Stimulated activated CD8-positive, alpha-beta memory T cell treated with anti-CD3 and anti-CD28 coated beads, Interleukin-7, amount 100 ng/mL, for 48 hours (primary cell): ENCODE results near the gene RUNX3.

Experiments
- DNase-seq, 2 donors: peaks; one replicate each; pipeline ENCODE4 v3.0.0-alpha.2; 2020; ENCODE audit warnings: low read depth in 1 of 2; ENCODE audit errors: extremely low read depth in 1 of 2

RUNX3 gene

DNA sequence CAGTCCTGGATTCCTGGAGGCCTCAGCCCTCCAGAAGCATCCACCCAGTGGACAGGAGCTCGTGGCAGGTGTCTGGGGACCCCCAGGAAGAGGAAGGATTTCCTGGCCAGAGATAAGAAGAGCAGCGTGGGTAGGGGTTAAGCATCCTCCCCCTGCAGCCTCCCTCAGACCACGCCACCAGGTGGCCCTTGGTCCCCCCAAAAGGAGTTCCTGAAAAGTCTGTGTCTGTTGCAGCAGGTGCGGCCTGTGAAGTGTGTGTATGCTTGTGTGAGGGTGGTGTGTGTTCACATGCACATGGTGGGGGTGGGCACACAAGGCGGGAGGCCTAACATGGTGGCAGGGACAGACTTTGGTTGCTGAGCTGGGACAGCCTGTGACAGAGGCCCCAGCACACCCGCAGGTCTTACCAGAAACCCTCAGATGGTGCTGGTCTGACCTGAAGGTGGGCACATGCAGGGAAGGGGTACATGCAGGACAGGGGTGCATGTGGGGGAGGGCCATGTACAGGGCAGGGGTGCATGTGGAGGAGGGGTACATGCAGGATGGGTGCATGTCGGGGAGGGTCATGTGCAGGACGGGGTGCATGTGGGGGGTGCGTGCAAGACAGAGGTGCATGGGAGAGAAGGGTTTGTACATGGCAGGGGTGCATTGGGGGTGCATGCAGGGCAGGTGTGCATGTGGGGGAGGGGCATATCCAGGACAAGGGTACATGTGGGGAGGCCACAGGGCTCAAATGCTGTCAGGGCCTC is 18.2 kb upstream of the RUNX3 start:
- no peak for DNase-seq

DNA sequence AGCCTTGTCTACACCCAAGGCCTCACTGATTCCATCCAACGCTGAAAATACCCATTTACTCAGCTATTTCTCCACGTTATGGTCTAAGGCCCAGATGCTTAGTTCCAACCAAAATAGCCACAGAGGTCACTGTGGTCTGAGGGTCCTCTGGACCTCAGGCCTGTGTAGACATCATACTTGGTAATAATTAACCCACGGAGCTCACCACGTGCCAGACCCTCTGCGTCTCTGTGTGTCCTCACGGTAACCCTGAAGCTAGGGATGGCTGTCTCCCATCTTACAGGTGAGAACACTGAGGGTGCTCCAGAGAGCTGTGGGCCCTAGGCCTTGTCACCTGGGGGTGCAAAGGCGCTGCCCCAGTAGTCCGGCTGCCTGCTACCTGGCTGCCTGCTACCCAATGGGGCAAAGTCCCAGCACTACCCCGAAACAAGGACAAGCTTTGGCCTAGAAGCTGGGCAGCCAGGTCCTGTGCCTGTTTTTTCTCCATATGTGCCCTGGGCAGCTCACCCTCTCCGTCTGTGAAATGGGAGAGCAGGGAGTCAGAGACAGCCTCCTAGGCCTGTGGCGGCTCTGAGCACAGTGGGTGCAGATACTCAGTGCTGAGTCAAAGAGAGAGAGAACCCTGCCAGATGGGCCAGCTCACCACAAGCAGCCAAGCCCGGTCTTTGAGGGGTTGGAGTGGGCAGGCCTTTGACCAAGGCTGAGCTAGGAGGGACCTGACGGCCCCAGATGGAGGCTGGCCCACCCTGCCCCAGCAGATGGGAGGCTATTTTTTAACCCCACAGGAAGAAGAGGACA is 17.0 kb upstream of the RUNX3 start:
- DNase-seq, result no peak

DNA sequence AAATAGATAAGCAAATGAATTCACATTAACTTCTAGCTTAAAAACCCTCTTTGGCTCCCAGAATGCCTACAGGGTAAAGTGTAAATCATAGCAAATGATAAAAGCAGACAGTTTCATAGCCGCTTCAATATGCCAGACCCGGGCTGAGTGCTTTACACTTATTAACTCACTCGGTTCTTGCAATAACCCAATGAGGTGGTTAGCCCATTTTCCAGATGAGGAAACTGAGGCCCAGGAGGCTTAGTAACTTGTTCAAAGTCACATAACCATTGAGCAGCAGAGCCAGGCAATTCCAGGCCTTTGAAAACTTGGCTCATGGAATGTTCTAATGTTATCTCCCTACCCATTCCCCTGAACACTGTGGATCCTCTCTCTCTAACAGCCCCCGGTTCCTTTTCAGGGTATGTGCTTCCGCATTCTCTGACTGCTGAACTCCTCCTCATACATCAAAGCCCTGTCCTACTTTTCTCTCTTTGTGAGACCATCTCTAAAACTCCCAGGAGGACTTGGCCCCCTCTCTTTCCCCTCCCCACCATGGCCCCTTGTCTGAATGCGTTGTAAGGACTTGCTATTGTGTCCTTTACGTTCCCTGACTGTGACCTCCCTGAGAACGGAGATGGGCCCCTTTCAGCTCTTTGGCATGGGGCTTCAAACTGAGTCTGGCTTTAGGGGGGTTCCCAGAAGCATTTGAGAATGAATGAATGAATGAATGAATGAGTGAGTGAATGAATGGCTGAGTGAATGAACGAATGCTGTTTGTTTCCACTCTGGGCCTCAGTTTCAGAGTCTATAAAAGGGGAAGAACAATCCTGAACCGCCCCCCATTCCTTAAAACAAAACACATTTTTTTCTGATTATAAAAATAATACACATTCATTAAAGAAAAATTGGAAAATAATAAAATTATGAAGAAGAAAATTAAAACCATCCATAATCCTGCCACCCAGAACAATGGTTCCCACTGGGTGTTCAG is 15.6 kb upstream of the RUNX3 start:
- DNase-seq, result no peak

DNA sequence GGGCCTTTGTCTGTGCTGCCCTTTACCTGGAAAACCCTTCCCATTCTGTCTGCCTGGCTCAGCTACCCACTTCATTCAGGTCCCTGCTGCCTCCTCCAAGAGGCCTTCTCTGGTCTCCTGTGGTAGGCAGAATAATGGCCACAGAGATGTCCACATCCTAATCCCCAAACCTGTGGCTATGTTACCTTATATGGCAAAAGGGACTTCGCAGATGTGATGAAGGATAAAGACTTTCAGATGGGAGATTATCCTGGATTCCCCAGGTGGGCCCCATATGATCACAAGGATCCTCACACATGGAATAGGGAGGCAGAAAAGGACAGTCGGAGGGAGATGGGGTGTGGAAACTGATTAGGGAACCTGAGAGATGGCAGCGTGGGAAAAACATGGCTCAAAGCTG is 14.2 kb upstream of the RUNX3 start:
- no peak for DNase-seq

DNA sequence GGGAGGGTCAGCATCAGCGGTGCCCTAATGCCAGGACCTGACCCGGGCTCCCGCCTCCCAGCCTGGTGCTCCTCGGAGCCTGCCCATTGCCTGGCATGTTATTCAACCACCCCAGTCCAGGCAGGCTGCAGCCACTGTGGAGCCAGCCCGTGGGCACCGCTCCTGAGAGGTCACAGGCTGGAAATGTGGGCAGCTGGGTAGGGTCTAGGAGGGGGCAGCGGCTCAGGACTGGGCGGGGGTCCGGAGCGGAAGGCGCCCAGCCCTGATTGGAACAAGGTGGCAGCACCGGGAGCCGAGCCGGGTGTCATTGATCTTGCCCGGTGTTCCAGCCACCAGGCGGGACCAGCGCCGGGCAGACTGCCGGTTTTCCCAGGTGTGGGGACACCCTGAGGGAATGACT is 12.7 kb upstream of the RUNX3 start:
- no peak for DNase-seq

DNA sequence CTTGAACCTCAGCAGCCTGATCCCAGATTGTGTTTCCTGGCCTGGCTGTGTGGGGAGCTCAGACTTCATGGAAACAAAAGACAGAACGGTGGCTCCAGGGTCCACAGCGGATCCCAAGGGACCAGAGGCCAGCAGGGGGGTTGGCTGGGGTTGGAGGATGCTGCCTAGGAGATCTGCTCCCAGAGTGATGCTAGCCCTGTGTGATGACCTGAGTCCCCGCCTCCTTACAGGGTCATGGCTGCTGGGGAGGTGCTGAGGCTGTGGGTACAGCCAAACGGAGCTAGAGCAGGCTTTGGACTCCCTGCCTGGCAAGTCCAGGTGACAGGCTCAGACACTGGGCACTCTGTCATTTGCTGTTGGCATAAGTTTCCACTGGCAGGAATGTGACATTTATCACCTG is 11.5 kb upstream of the RUNX3 start:
- no peak for DNase-seq

DNA sequence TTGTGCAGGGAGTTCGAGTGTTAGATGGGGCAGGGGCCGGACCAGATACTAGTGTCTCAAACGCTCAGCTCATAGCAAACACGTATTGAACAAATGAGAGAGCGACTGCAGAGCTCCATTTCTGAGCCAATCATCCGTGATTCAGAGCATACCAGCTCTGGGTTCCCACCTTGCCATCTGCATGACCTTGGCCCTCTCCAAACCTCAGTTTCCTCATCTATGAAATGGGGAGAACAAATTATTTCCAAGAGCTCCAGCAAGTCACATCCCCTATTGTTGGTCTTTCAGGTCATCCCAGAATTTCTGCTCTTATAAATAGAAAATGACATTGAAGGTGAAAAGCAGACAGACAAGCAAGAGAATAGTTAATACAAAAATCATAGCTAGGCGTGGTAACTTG is 10.2 kb upstream of the RUNX3 start:
- DNase-seq, result no peak

DNA sequence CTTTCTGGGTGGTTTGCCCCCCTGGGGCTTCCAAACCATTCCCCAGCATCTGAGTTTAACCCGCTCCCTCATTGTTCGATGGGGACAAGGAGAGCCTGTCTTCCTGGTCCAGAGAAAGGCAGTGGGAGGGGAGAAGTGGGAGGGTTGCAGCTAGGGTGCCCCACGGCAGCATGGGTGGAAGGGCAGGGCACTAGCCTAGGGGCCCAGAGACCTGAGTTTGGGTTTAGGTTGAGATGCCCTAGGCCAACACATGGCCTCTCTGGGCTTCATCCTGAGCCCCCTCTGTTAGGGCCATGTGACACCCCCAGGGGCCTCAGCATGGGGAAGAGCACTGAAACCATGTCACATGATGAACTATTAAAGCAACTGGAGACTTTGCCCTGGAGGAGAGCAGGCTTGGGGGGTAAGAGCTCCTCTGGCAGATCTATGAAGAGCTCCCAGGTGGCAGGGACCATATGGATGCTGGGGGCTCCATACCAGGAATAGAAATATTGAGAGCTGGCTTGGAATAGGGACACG is 9.7 kb upstream of the RUNX3 start:
- DNase-seq, result no peak

DNA sequence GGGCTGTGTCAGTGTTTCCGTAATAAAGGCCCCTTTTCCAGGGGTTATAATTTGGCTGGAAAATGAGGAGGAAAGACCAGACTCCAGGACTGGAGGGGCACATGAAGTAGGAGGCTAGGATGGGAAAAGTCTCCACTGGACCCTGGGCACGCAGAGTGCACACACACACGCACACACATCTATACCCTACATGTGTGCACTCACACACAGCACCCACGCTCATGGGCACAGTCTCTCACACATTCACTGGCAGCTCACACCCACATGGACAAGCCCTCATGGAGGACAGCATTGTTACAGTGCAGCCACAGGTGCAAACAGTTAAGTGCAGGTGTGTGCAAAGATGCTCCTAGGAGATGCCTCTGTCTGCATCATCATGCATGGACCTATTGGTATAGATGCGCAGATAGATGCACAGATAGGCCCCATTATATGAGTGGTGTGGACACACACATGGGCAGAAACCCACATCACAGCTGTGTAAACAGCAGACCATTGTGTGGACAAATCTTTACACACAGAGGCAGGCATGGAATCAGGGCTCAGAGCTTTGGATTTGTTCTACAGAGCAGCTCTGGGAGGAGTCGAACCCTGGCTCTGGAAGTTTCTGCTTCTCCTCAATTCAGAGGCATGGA is 9.1 kb upstream of the RUNX3 start:
- no peak for DNase-seq

DNA sequence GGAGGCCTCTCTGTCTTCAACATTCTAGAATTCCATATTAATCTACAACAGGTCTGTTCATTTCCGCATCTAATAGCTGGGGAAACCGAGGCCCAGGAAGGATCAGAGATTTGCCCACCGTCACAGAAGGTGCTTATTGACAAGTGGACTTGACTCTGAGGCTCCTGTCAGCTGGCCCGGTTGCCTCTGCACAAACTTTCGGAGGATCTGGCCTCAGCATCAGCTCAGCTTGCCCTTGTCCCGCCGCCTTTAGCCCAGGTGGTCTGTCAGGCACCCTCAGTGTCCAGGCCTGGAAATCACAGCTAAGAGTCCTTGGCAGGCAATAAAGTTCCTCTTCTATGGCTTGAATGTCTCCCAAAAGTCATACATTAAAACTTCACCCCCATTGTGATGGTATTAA is 8.2 kb upstream of the RUNX3 start:
- no peak for DNase-seq

DNA sequence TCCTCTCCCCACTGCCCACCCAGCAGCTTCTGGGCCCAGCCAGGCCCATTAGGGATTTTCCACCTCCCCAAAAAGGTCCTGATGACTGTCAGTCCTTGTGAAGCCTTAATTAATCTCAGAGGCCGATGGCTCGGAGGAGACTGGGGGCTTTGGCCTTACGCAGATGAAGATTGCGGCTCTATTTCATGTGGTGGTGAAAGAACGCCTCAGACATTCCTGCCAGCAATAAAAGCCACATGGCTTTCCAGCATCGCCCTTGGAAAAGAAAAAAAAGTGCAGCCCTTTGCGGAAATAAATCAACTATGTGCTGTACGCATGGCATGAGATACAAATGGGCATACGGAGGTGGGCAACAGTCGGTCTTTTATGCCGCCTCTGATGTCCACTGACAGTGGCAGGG is 6.6 kb upstream of the RUNX3 start:
- no peak for DNase-seq

DNA sequence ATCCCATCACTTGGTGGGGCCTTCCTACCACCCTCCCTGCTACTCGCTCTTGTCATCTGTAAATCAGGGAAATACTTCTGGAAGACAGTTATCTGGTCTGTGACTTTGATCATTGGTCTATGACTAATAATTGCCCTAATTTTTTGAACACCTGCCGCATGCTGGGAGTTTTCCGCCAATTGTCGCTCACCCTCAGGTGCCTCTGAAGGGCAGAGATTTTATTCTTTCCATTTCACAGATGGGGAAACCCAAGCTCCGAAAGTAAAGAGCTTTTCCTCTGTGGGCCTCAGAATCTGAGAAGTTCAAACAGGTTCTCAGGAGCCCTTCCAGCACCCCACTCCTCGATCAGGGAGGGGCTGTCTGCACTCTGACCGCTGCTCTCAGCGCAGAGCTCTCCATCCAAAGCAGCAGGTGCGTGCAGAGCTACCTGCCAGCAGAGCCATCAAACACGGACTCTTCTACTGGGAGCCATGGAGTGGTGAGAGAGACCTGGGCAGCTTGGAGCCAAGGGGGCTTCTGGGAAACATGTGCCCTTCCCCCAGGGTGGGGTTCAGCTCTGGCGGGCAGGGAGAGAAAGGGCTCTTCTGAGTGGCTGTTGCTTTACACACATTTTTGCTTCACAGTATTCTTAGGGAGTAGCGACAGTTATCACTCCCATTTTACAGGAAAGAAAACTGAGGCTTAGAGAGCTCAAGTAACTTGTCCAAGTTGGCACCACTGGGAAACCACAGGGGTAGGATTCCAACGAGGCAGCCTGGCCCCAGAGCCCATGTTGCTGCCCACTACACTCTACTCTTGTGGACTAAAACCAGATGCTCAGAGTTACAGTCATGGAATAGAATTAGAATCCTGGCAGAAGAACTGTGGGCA is 5.8 kb upstream of the RUNX3 start:
- no peak for DNase-seq

DNA sequence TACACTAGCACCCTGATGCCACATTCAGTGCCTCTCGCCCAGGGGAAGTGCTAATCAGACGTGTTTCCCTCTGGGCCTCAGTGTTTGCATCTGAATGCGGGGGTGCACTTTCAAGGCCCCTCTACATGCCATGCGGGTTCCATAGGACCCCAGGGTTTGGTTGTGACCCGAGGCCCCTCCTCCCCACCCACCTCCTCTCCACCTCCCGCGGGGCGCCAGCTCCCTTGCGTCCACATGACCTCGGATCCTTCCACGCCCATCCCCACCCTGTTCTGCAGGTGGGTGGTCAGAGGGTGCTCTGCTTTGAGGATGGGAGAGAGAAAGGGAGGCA is 5.1 kb upstream of the RUNX3 start:
- no peak for DNase-seq

DNA sequence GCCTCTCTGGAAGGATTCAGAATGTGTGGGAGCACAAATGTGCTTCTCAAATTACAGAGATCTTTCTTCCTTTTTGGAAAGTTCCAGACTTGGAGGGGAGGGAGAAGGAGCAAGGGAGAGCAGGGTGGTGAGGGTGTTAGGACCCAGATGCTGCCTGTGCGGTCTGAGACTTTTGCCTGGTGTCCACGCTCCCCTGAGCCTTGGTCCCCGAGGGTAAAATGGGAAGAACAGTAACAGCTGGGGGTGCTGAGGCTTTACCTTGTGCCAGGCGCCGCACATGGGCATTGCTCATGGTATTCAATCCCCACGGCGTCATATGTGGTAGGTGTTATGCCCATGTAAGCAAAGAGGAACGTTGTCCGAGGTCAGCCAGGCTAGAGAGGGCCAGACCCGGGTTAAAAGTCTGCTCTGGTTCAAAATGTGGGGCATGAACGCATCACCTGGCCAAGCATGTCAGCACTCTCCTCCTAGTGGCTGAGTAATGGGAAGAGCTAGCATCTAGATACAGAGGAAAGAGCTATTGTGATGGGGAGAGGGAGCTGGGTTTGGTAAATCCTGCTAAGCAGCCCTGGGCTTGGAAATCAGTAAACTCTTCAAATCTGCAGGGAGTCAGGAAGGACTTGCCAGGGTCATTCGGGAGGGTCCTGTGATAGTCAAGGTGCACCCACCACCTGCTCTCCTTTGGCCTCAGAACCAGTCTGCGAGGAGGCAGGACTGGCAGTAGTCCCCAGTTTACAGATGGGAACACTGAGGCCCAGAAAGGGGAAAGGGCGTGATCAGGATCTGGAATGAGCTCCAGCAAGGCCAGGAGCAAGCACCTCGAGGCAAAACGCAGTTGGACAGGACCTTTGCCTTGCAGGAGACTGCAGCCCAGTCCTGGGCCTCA is 4.5 kb upstream of the RUNX3 start:
- no peak for DNase-seq

DNA sequence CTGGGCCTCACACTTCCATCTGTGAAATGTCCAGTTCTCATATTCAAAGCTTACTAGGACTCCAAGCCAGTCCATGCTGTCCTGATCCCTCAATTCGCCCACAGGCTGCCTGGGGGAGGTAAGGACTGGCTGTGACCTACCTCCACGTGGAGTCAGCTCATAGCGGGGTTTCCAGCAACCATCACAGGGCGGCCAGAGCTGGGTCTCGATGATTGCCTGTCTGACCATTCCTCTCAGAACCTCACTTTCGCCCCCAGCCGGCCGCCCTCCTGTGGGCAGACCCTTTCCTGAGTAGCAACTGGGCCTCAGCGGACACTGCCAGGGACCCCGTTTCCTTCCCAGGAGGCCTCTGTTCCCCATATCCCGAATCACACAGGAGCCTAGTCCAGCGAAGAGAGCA is 3.4 kb upstream of the RUNX3 start:
- no peak for DNase-seq

DNA sequence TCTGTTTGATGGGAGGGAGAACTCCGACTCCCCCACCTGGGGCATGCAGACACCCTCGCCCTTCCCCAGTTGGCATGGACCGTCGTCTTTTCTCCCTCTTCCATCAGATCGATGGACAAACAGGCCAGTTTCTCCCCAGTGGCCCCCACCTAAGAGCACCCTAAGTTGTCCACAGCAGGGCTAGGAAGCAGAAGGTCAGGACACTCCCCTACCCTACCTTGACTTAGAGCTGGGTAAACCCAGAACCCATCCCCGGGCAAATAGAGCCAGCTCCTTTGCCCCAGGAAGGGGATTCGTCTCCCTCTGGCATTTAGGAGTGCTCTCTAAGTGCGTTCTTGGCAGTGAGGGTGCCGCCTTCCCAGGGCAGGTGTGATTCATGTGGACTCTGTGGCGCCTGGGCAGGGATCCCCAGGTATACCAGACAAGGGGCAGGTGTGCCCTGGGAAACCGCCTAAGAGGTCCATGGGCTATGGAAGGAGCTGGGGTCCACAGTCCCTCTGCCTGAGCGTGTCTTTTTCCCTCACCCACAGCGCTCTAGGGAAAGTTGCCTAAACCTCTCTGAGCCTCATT is 2.7 kb upstream of the RUNX3 start:
- DNase-seq, result no peak

DNA sequence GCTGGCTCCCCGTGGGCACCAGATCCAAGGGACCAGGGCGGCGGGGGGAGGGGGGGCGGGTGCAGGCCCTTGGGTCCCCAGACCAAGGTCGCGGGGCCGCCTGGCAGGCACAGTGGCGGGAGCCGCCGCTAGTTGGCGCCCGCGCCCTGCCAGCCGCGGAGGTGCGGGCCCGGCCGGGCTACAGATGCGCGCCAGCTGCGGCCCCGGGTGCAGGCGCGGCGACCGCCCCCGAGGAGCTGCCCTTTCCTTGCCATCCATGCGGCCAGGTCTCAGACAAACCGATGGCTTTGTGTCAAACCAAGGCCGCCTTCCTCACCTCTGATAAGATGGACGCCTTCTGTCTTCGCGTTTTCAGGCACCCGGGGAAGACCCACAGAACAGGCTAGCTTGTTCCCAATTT is 2.2 kb upstream of the RUNX3 start:
- DNase-seq, result no peak

DNA sequence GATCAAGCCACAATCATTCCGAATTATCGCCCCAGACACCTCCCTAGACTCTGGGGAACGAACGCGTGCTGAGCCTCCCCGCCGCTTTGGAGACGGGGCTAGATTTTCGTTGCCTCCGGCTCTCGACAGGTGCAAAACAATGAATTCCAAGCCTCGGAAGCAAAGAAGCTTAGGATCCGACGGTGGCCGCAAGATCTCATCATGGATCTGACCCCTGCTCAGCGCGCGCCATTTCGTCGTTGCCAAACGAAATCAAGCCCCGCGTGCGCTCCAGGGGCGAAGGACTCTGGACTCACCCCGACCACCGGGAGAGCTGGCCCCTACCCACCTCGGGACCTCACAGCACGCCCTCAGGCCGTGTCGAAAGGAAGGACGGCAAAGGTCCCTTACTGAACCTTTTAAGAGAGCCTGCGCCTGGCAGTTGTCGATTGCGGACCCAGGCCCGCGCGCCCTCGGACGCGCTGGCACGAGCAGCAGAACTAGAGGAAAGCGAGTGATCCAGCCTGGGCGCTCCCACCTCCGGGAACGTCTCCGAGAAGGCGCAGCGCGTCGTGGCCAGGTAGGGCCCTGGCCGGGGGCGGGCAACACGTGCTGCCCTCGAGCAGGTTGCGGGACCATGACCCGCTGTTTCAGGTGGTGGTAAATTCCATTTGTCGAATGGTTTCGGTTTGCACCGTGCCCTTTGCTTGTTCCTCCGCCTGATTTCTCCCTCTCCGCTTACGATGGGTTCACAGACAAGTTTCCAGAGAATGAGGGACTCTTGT is 1.6 kb upstream of the RUNX3 start:
- no peak for DNase-seq
